Adipocyte (in vitro differentiated cells): ENCODE results near the gene CFTR.

Source experiments
- DNase-seq: peaks from one replicate; pipeline ENCODE4 v3.0.0-alpha.2; 2015; ENCODE audit warnings: low read depth
- H3K27me3 ChIP-seq: replicated peaks from 2 replicates; pipeline ENCODE4 v1.7.0; 2013; ENCODE audit warnings: mild to moderate bottlenecking, low read length, moderate library complexity; ENCODE audit not compliant: control insufficient read depth, insufficient read depth
- H3K36me3 ChIP-seq: 2 replicates; pipeline ENCODE4 v1.7.0; 2013; ENCODE audit warnings: low read length, mild to moderate bottlenecking, moderate library complexity; ENCODE audit not compliant: control insufficient read depth, insufficient read depth, severe bottlenecking
- H3K4me1 ChIP-seq: 2 replicates; pipeline ENCODE4 v1.7.0; 2013; ENCODE audit warnings: mild to moderate bottlenecking, low read length, moderate library complexity; ENCODE audit not compliant: control insufficient read depth, insufficient read depth
- H3K4me3 ChIP-seq: 2 replicates; pipeline ENCODE4 v1.7.0; 2013; ENCODE audit warnings: mild to moderate bottlenecking, low read length, moderate library complexity
- H3K9ac ChIP-seq: 2 replicates; pipeline ENCODE4 v1.7.0; 2013; ENCODE audit warnings: mild to moderate bottlenecking, low read length, moderate library complexity
- H3K9me3 ChIP-seq: 2 replicates; pipeline ENCODE4 v1.7.0; 2013; ENCODE audit warnings: mild to moderate bottlenecking, low read length, moderate library complexity; ENCODE audit not compliant: control insufficient read depth

CFTR gene

GRCh38 chr7:117621075-117621618 is 141.3 kb downstream of the CFTR start:
- H3K36me3 ChIP-seq = no peaks in the 10 kb centered on the region
- no peaks in the 10 kb centered on the region for H3K4me1 ChIP-seq
- H3K27me3 ChIP-seq = no peaks in the 10 kb centered on the region
- no peak for DNase-seq
- H3K4me3 ChIP-seq = no peak overlapping the region
- no peak overlapping the region for H3K9ac ChIP-seq
- no peaks in the 10 kb centered on the region for H3K9me3 ChIP-seq

- H3K9ac ChIP-seq = no peak overlapping the region
- no peaks in the 10 kb centered on the region for H3K9me3 ChIP-seq
- DNase-seq = no peak
- H3K36me3 ChIP-seq = no peaks in the 10 kb centered on the region
- no peaks in the 10 kb centered on the region for H3K4me1 ChIP-seq
- H3K27me3 ChIP-seq = no peaks in the 10 kb centered on the region
- H3K4me3 ChIP-seq = no peak overlapping the region
These were observed 143.8 kb downstream of the CFTR start for GRCh38 chr7:117623606-117624005.

GRCh38 chr7:117630501-117630900 is 150.7 kb downstream of the CFTR start:
- DNase-seq = no peak
- Histone ChIP-seq H3K9ac (no peak overlapping the region), H3K27me3 (no peaks in the 10 kb centered on the region), H3K9me3 (no peaks in the 10 kb centered on the region), H3K36me3 (no peaks in the 10 kb centered on the region), H3K4me1 (no peaks in the 10 kb centered on the region), H3K4me3 (no peak overlapping the region)

GRCh38 chr7:117630907-117631564 is 151.2 kb downstream of the CFTR start:
- H3K9ac ChIP-seq = no peak overlapping the region
- no peaks in the 10 kb centered on the region for H3K36me3 ChIP-seq
- no peak for DNase-seq

GRCh38 chr7:117631652-117632051 is 151.8 kb downstream of the CFTR start:
- Histone ChIP-seq H3K36me3 (no peaks in the 10 kb centered on the region), H3K4me1 (no peaks in the 10 kb centered on the region), H3K4me3 (no peak overlapping the region), H3K27me3 (no peaks in the 10 kb centered on the region), H3K9me3 (no peaks in the 10 kb centered on the region), H3K9ac (no peak overlapping the region)
- DNase-seq = no peak

More at GRCh38 chr7:117630907-117631564, 151.2 kb downstream of the CFTR start:
- Histone ChIP-seq H3K9me3 (no peaks in the 10 kb centered on the region), H3K4me3 (no peak overlapping the region), H3K4me1 (no peaks in the 10 kb centered on the region), H3K27me3 (no peaks in the 10 kb centered on the region)

GRCh38 chr7:117637937-117638336 is 158.1 kb downstream of the CFTR start:
- no peak for DNase-seq
- H3K4me1 ChIP-seq = no peaks in the 10 kb centered on the region
- no peaks in the 10 kb centered on the region for H3K36me3 ChIP-seq
- no peak overlapping the region for H3K4me3 ChIP-seq
- H3K27me3 ChIP-seq = no peaks in the 10 kb centered on the region
- no peak overlapping the region for H3K9ac ChIP-seq
- no peaks in the 10 kb centered on the region for H3K9me3 ChIP-seq

- Histone ChIP-seq H3K4me1 (peaks cover under 1% of the 10 kb centered on the region), H3K27me3 (no peaks in the 10 kb centered on the region), H3K9ac (no peak overlapping the region), H3K9me3 (no peaks in the 10 kb centered on the region), H3K36me3 (no peaks in the 10 kb centered on the region), H3K4me3 (no peak overlapping the region)
- DNase-seq = no peak
These were observed 160.1 kb downstream of the CFTR start for GRCh38 chr7:117639966-117640365.

- Histone ChIP-seq H3K4me3 (no peak overlapping the region), H3K9ac (no peak overlapping the region), H3K4me1 (peaks cover 6% of the 10 kb centered on the region), H3K36me3 (no peaks in the 10 kb centered on the region), H3K27me3 (no peaks in the 10 kb centered on the region), H3K9me3 (no peaks in the 10 kb centered on the region)
- no peak for DNase-seq
These were observed 160.6 kb downstream of the CFTR start for GRCh38 chr7:117640465-117640864.

- Histone ChIP-seq H3K9ac (no peak overlapping the region), H3K4me1 (peaks cover 10% of the 10 kb centered on the region), H3K36me3 (no peaks in the 10 kb centered on the region), H3K4me3 (no peak overlapping the region), H3K27me3 (no peaks in the 10 kb centered on the region), H3K9me3 (no peaks in the 10 kb centered on the region)
- DNase-seq = peak; percentile 59
These were observed 165.8 kb downstream of the CFTR start for GRCh38 chr7:117645481-117646165.

GRCh38 chr7:117648203-117648866 is 168.5 kb downstream of the CFTR start:
- no peaks in the 10 kb centered on the region for H3K9me3 ChIP-seq
- no peak overlapping the region for H3K9ac ChIP-seq

GRCh38 chr7:117652943-117653680 is 173.3 kb downstream of the CFTR start:
- Histone ChIP-seq H3K4me1 (no peaks in the 10 kb centered on the region), H3K9me3 (no peaks in the 10 kb centered on the region), H3K27me3 (no peaks in the 10 kb centered on the region), H3K9ac (no peak overlapping the region), H3K36me3 (no peaks in the 10 kb centered on the region), H3K4me3 (no peak overlapping the region)
- no peak for DNase-seq

More at GRCh38 chr7:117648203-117648866, 168.5 kb downstream of the CFTR start:
- DNase-seq = no peak
- Histone ChIP-seq H3K36me3 (no peaks in the 10 kb centered on the region), H3K27me3 (no peaks in the 10 kb centered on the region), H3K4me1 (peaks cover 10% of the 10 kb centered on the region), H3K4me3 (no peak overlapping the region)
